Mononuclear cell (primary cell): Measurements from ENCODE around the gene GTF2H3. TPM values are rescaled to one million over a fixed set of nuclear protein-coding genes. Genes with fewer than 3 reads are reported as not detected.

ENCODE experiments used
- H3K27me3 ChIP-seq: 2 replicates; pipeline ENCODE4 v1.6.0; 2011; ENCODE audit warnings: low read length, control low read depth; ENCODE audit not compliant: insufficient read depth
- H3K4me1 ChIP-seq: 2 replicates; pipeline ENCODE4 v1.5.1; 2011; ENCODE audit warnings: mild to moderate bottlenecking, low read length, control low read depth; ENCODE audit not compliant: insufficient read depth
- H3K4me3 ChIP-seq: 2 replicates; pipeline ENCODE4 v1.5.1; 2011; ENCODE audit warnings: mild to moderate bottlenecking, low read length, moderate library complexity
- H3K9me3 ChIP-seq: 2 replicates; pipeline ENCODE4 v1.5.1; 2011; ENCODE audit warnings: low read depth, mild to moderate bottlenecking, control low read depth, low read length
- total RNA-seq: library from RNA; depleted of rRNA; stranded (reverse); fragments of >200 nt; gene quantifications from one replicate; pipeline ENCODE4 v1.2.3, GENCODE V29; 2012

GTF2H3 gene
- total RNA-seq, 1 donor, result 27.0 TPM

- H3K27me3 ChIP-seq, result no peaks in the 10 kb centered on the region
- H3K4me3 ChIP-seq, result no peak overlapping the region
- H3K4me1 ChIP-seq, result no peaks in the 10 kb centered on the region
- H3K9me3 ChIP-seq, result no peaks in the 10 kb centered on the region
Observed at GRCh38 chr12:123617144-123617543, 16.5 kb upstream of the GTF2H3 start.

GRCh38 chr12:123617580-123617979, 16.0 kb upstream of the GTF2H3 start:
- H3K9me3 ChIP-seq, result no peaks in the 10 kb centered on the region
- H3K4me3 ChIP-seq, result no peak overlapping the region
- H3K4me1 ChIP-seq, result no peaks in the 10 kb centered on the region
- no peaks in the 10 kb centered on the region for H3K27me3 ChIP-seq

GRCh38 chr12:123621101-123621500, 12.5 kb upstream of the GTF2H3 start:
- H3K27me3 ChIP-seq, result no peaks in the 10 kb centered on the region
- H3K9me3 ChIP-seq, result no peaks in the 10 kb centered on the region
- H3K4me3 ChIP-seq, result no peak overlapping the region
- H3K4me1 ChIP-seq, result no peaks in the 10 kb centered on the region

DNA sequence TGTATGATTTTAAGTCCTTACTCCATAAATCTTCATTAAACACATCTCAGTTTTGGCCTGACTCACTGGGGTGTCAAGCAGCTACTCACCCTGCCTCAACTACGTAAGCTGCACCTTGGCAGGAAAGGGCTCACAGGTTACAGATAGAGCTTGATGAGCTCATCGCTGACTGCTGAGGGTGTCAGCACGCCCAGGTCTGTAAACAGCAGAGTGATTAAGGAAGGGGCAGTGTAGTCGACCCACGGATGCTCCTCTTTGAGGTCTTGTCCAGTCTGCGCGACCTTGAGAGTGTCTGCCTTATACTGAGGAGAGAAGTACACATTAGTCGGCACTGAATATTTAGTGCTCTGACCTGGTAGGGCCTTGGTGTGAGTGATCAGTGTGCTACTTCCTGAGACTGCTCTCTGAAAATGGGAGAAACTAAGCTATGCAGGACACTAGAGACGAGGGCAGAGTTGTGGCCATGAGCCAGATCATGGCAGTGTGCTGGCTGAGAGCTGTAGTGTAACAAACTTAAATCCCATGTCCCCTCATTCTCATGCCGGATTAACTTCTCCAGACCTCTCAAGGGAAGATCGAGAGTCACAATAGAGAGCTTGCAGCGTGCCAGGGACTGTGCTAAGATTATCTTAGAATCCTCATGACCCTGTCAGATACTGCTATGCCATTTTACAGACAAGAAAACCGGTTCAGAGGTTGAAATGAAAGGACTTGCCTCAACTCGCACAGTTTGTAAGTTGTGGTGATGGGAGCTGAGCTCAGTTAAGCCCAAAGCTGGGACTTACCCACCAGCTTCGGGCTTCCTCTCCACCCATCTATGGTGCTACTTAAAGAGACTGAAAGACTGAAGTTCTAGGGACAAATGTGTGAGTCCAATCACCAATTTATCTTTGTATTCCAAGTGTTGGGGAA, 11.8 kb upstream of the GTF2H3 start:
- no peaks in the 10 kb centered on the region for H3K4me1 ChIP-seq
- no peaks in the 10 kb centered on the region for H3K9me3 ChIP-seq
- H3K4me3 ChIP-seq, result no peak overlapping the region
- H3K27me3 ChIP-seq, result no peaks in the 10 kb centered on the region

- no peaks in the 10 kb centered on the region for H3K27me3 ChIP-seq
- peak overlapping the region; percentile 73 for H3K4me3 ChIP-seq
- no peaks in the 10 kb centered on the region for H3K9me3 ChIP-seq
- H3K4me1 ChIP-seq, result peaks cover 17% of the 10 kb centered on the region
Observed at GRCh38 chr12:123634142-123634561, 523 bp downstream of the GTF2H3 start.

GRCh38 chr12:123643911-123644310, 10.3 kb downstream of the GTF2H3 start:
- Histone ChIP-seq H3K4me1 (no peaks in the 10 kb centered on the region), H3K27me3 (no peaks in the 10 kb centered on the region), H3K9me3 (no peaks in the 10 kb centered on the region), H3K4me3 (no peak overlapping the region)

DNA sequence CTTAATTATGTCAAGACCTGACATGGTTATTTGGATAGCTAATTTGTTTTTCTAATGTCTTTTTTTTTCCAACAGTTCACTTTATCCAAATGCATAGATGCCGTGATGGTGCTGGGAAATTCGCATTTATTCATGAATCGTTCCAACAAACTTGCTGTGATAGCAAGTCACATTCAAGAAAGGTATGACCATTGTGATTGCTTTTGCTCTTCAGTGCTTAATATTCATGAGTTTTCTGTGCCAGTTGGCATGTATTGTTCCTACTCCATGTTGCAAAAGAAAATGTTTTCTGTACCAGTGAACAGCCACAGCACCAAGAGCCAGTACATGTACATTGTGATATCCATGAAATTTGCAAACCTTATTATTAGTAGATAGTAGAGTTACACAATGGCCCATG, 11.8 kb downstream of the GTF2H3 start:
- Histone ChIP-seq H3K4me1 (no peaks in the 10 kb centered on the region), H3K27me3 (no peaks in the 10 kb centered on the region), H3K4me3 (no peak overlapping the region), H3K9me3 (no peaks in the 10 kb centered on the region)

DNA sequence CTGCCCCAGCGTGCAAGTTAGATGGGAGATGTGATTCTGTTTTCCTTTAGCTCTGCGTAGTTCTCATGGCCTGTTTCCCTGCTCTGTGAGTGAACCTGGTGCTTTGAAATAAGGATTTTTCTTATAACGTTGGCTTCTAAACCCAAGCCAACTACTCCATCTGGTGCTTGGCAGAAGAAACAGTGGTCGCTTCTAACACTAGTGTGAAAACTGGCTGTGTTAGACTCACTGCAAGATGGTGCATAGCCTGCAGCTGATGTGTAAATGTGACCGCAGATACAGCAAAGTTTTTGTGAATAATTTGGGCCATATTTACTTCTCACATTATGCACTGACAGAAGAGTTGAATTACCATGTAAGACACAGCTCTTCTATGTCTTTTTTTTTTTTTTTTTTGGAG, 12.2 kb downstream of the GTF2H3 start:
- Histone ChIP-seq H3K9me3 (no peaks in the 10 kb centered on the region), H3K27me3 (no peaks in the 10 kb centered on the region)

DNA sequence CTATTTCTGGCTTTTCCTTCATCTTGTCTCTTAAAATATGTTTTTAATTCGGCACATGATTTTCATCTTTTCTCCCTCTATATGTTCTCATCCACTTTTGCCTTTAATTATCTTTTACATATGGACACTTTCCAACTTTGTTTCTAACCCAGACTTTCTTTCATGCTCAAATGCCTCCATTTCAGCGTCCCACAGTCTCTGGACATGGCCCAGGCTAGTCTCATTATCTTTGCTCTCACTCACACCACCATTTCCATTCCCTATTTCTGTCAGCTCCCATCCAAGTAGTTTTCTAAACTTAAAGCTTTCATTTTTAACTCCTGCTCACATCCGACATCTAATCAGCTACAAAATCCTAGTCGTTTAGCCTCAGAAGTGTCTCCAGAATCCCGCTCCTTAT, 14.8 kb downstream of the GTF2H3 start:
- no peaks in the 10 kb centered on the region for H3K27me3 ChIP-seq
- H3K4me1 ChIP-seq, result no peaks in the 10 kb centered on the region
- no peak overlapping the region for H3K4me3 ChIP-seq
- no peaks in the 10 kb centered on the region for H3K9me3 ChIP-seq

More for the DNA sequence above, 12.2 kb downstream of the GTF2H3 start:
- Histone ChIP-seq H3K4me1 (no peaks in the 10 kb centered on the region), H3K4me3 (no peak overlapping the region)

DNA sequence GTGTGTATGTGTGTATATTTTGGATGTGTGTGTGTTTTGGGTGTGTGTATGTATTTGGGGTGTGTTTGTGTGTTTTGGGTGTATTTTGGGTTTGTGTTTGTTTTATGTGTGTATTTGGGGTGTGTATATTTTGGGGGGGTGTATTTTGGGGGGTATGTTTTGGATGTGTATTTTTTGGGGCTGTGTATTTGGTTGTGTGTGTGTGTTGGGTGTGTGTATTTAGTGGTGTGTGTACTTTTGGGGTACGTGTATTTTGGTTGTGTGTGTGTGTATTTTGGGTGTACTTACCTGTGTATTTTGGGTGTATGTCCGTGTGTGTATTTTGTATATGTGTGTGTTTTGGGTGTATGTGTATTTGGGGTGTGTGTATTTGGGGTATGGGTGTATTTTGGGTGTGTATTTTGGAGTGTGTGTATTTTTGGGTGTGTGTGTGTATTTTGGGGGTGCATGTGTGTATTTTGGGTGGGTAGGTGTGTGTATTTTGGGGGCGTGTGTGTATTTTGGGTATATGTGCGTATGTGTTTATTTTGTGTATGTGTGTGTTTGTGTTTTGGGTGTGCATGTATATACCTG, 20.6 kb downstream of the GTF2H3 start:
- H3K4me3 ChIP-seq, result no peak overlapping the region

GRCh38 chr12:123655420-123655819, 21.8 kb downstream of the GTF2H3 start:
- no peak overlapping the region for H3K4me3 ChIP-seq
- no peaks in the 10 kb centered on the region for H3K27me3 ChIP-seq
- no peaks in the 10 kb centered on the region for H3K4me1 ChIP-seq
- no peaks in the 10 kb centered on the region for H3K9me3 ChIP-seq

More for the DNA sequence above, 20.6 kb downstream of the GTF2H3 start:
- Histone ChIP-seq H3K4me1 (no peaks in the 10 kb centered on the region), H3K9me3 (no peaks in the 10 kb centered on the region), H3K27me3 (no peaks in the 10 kb centered on the region)

DNA sequence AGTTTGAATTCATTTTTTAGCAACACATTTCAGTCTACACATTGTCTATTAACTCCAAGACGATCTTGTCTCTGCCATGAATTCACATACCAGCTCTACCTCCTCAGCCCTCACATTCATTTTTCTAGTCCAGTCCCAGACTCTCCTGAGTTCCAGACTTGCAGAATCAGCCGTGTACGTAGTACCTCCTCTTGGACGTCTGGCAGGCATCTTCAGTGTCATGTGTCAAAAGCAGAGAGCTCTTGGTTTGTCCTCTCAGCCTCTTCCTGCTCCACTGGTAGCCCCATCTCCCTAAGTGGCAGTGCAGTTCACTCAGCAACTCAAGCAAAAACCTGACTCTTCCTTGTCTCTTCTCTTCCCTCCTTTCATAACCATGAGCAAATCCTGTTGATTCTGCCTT, 22.8 kb downstream of the GTF2H3 start:
- Histone ChIP-seq H3K4me3 (no peak overlapping the region), H3K27me3 (no peaks in the 10 kb centered on the region), H3K4me1 (no peaks in the 10 kb centered on the region), H3K9me3 (no peaks in the 10 kb centered on the region)

- H3K9me3 ChIP-seq, result no peaks in the 10 kb centered on the region
- H3K27me3 ChIP-seq, result no peaks in the 10 kb centered on the region
- no peaks in the 10 kb centered on the region for H3K4me1 ChIP-seq
- H3K4me3 ChIP-seq, result no peak overlapping the region
Observed at GRCh38 chr12:123657211-123657610, 23.6 kb downstream of the GTF2H3 start.

GRCh38 chr12:123659996-123660727, 26.5 kb downstream of the GTF2H3 start:
- Histone ChIP-seq H3K4me3 (no peak overlapping the region), H3K27me3 (no peaks in the 10 kb centered on the region), H3K4me1 (no peaks in the 10 kb centered on the region), H3K9me3 (no peaks in the 10 kb centered on the region)

DNA sequence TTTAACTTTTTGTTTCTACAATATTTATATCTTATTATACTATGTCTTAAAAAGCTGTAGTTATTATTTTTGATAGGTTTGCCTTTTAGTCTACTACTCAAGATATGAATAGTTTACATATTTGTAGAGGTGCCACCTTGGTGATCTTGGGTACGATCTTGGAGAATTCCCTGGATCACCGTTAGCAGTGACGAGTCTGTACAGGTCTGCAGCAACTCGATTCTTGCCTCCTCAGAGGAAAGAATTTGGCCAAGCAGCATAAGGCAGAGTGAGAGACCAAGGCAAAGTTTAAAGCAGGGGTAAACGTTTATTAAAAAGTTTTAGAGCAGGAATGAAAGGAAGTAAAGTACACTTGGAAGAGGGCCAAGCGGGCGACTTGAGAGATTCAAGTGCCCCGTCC, 34.1 kb downstream of the GTF2H3 start:
- no peaks in the 10 kb centered on the region for H3K27me3 ChIP-seq
- no peak overlapping the region for H3K4me3 ChIP-seq
- no peaks in the 10 kb centered on the region for H3K9me3 ChIP-seq
- H3K4me1 ChIP-seq, result peaks cover 10% of the 10 kb centered on the region
